Mesangial cell (primary cell): Measurements from ENCODE around the gene CNKSR2. TPM values are rescaled to one million over a fixed set of nuclear protein-coding genes. Genes with fewer than 3 reads are reported as not detected.

Source experiments
- total RNA-seq: library from RNA; depleted of rRNA; stranded (reverse); fragments of >200 nt; gene quantifications from 2 replicates; pipeline ENCODE4 v1.2.3, GENCODE V29; 2015

CNKSR2 gene
- 1.3 and 2.3 TPM in 2 replicates for total RNA-seq

GRCh38 chrX:21374163-21374993 lies at the start of gene CNKSR2:
TSS of gene CNKSR2 (plus strand) at chrX:21374418. CDS start at chrX:21374898, 480 bp downstream.

GRCh38 chrX:21658152-21658737 lies 284.0 kb downstream of the CNKSR2 start, which contains the start of gene KLHL34:
TSS of gene KLHL34 (minus strand) at chrX:21658330. CDS start at chrX:21657788, 542 bp downstream.

